HCT116 (cell line): ENCODE measurements around the gene KRT78. TPM values are rescaled to one million over a fixed set of nuclear protein-coding genes. Genes with fewer than 3 reads are reported as not detected.

ENCODE experiments used
- ATAC-seq: fragments of 200-7000 bp; cut with Tn5 transposase; 2 replicates; pipeline ENCODE4 v1.9.1; 2020; ENCODE audit warnings: mild to moderate bottlenecking, moderate library complexity
- BruUV-seq: library from RNA; stranded (reverse); fragments of 400-500 nt; replicated peaks from 2 replicates; lab custom pipeline; 2021; lab: Mats Ljungman, UMichigan
- CTCF ChIA-PET: fragments of 300-600 bp; sonication (Branson Sonifier 250); formaldehyde crosslinking; loops from one replicate; lab custom pipeline; 2021; ENCODE audit warnings: antibody characterized with exemption; lab: Charles Lee
- POLR2A ChIA-PET: fragments of 300-600, 350-600 bp; sonication (Branson Sonifier 250); formaldehyde crosslinking; loops from one replicate; lab custom pipeline; 2021; ENCODE audit warnings: antibody characterized with exemption; lab: Charles Lee
- RAD21 ChIA-PET, 2 experiments: fragments of 300-600 bp; sonication (Branson Sonifier 250); formaldehyde crosslinking; loops; one replicate each; lab custom pipeline; 2023; ENCODE audit warnings: low total read pairs in 2 of 2; ENCODE audit not compliant: uncharacterized antibody in 2 of 2, unreplicated experiment in 2 of 2, low non-redundant PET in 1 of 2; lab: Charles Lee
- DNase-seq: peaks from one replicate; pipeline ENCODE4 v3.0.0-alpha.2; 2010; ENCODE audit warnings: low read depth, low spot score
- H2AFZ ChIP-seq: fragments of 200-600 bp; shearing (Covaris generic), sonication (generic); 2 replicates; pipeline ENCODE4 v1.6.1; 2017; ENCODE audit warnings: low read depth, mixed run types, mixed read lengths, antibody characterized with exemption, low read length; ENCODE audit not compliant: poor library complexity, severe bottlenecking
- H3K27ac ChIP-seq: 2 replicates; pipeline ENCODE4 v1.5.1; 2012; ENCODE audit warnings: low read depth, low read length
- H3K27me3 ChIP-seq: fragments of 200-600 bp; sonication (generic); 2 replicates; pipeline ENCODE4 v1.6.1; 2016; ENCODE audit warnings: mixed run types, low read length, mixed read lengths; ENCODE audit not compliant: insufficient read depth
- H3K36me3 ChIP-seq, 2 experiments: fragments of 200-500 bp in 1 of 2; fragments of 200-600 bp in 1 of 2; sonication (Bioruptor generic) in 1 of 2; sonication (generic) in 1 of 2; 2 replicates each; pipeline versions ENCODE4 v1.5.1 to v1.6.1; 2014 to 2016; ENCODE audit warnings: low read length in 2 of 2, inconsistent platforms in 1 of 2, mixed read lengths in 1 of 2, mixed run types in 1 of 2; ENCODE audit not compliant: insufficient read depth in 2 of 2, control insufficient read depth in 1 of 2
- H3K4me1 ChIP-seq, 2 experiments: fragments of 200-600 bp in 1 of 2; sonication (generic) in 1 of 2; 2 replicates each; pipeline versions ENCODE4 v1.5.1 to v1.6.1; 2012 to 2017; ENCODE audit warnings: low read length in 2 of 2, inconsistent platforms in 1 of 2, mild to moderate bottlenecking in 1 of 2, mixed read lengths in 1 of 2, mixed run types in 1 of 2, moderate library complexity in 1 of 2; ENCODE audit not compliant: insufficient read depth in 2 of 2, control insufficient read depth in 1 of 2
- H3K4me2 ChIP-seq: fragments of 200-600 bp; sonication (generic); 2 replicates; pipeline ENCODE4 v1.6.1; 2017; ENCODE audit warnings: mixed run types, low read length, mixed read lengths
- H3K4me3 ChIP-seq, 2 experiments: fragments of 200-600 bp in 1 of 2; sonication (generic) in 1 of 2; replicated peaks in 1 of 2; 2 replicates each; pipeline ENCODE4 v1.5.1; 2011 to 2016; ENCODE audit warnings: low read length in 2 of 2, control low read depth in 1 of 2, low read depth in 1 of 2, mild to moderate bottlenecking in 1 of 2, mixed read lengths in 1 of 2, mixed run types in 1 of 2
- H3K79me2 ChIP-seq: fragments of 200-600 bp; sonication (generic); 2 replicates; pipeline ENCODE4 v1.6.1; 2017; ENCODE audit warnings: mild to moderate bottlenecking, mixed run types, low read length, moderate library complexity, mixed read lengths; ENCODE audit not compliant: insufficient read depth
- H3K9ac ChIP-seq: fragments of 200-600 bp; sonication (generic); 2 replicates; pipeline ENCODE4 v1.6.1; 2016; ENCODE audit warnings: low read length, mixed read lengths
- H3K9me2 ChIP-seq: fragments of 200-600 bp; sonication (generic), shearing (Covaris generic); 2 replicates; pipeline ENCODE4 v1.6.1; 2017; ENCODE audit warnings: mixed run types, mild to moderate bottlenecking, moderate library complexity; ENCODE audit not compliant: insufficient read depth
- H3K9me3 ChIP-seq, 2 experiments: fragments of 200-500 bp in 1 of 2; fragments of 200-600 bp in 1 of 2; sonication (Bioruptor generic) in 1 of 2; sonication (generic) in 1 of 2; 2 replicates each; pipeline ENCODE4 v1.6.1; 2014 to 2017; ENCODE audit warnings: low read length in 2 of 2, mixed read lengths in 2 of 2, inconsistent platforms in 1 of 2, low read depth in 1 of 2, mild to moderate bottlenecking in 1 of 2, mixed run types in 1 of 2, moderate library complexity in 1 of 2; ENCODE audit not compliant: control insufficient read depth in 1 of 2, insufficient read depth in 1 of 2
- H4K20me1 ChIP-seq: fragments of 200-600 bp; sonication (generic), shearing (Covaris generic); 2 replicates; pipeline ENCODE4 v1.6.1; 2017; ENCODE audit warnings: mixed run types, mild to moderate bottlenecking, moderate library complexity; ENCODE audit not compliant: insufficient read depth
- CBX3 ChIP-seq: IDR thresholded peaks from 2 replicates; pipeline ENCODE4 v1.6.1; 2012; ENCODE audit warnings: low read depth
- CTCF ChIP-seq, 3 experiments: fragments of 200-600 bp in 1 of 3; sonication (generic) in 1 of 3; IDR thresholded peaks in 2 of 3; conservative IDR thresholded peaks in 1 of 3; 2 replicates each; pipeline ENCODE4 v1.5.1; 2012 to 2017; ENCODE audit warnings: low read depth in 2 of 3, low read length in 2 of 3, antibody characterized with exemption in 1 of 3, borderline replicate concordance in 1 of 3, control low read depth in 1 of 3, mild to moderate bottlenecking in 1 of 3, mixed read lengths in 1 of 3, mixed run types in 1 of 3, moderate library complexity in 1 of 3; ENCODE audit not compliant: insufficient read depth in 1 of 3
- EGR1 ChIP-seq: IDR thresholded peaks from 2 replicates; pipeline ENCODE4 v1.6.1; 2012; ENCODE audit warnings: low read depth
- EZH2 ChIP-seq: fragments of 200-600 bp; sonication (generic); IDR thresholded peaks from 2 replicates; pipeline ENCODE4 v1.6.1; 2017; ENCODE audit warnings: antibody characterized with exemption, mixed run types
- EZH2phosphoT487 ChIP-seq: fragments of 200-600 bp; IDR thresholded peaks from 2 replicates; pipeline ENCODE4 v1.6.1; 2018; ENCODE audit warnings: antibody characterized with exemption, borderline replicate concordance
- POLR2A ChIP-seq: IDR thresholded peaks from 2 replicates; pipeline ENCODE4 v1.7.0; 2011; ENCODE audit warnings: borderline replicate concordance; ENCODE audit not compliant: insufficient read depth, insufficient read length; ENCODE audit errors: extremely low read depth
- POLR2AphosphoS5 ChIP-seq: IDR thresholded peaks from 2 replicates; pipeline ENCODE4 v1.6.1; 2011; ENCODE audit warnings: mild to moderate bottlenecking, low read depth, low read length, moderate library complexity
- RAD21 ChIP-seq: IDR thresholded peaks from 2 replicates; pipeline ENCODE4 v1.6.1; 2012; ENCODE audit warnings: low read depth, mild to moderate bottlenecking
- REST ChIP-seq: IDR thresholded peaks from 2 replicates; pipeline ENCODE4 v1.6.1; 2012; ENCODE audit warnings: low read depth
- SP1 ChIP-seq: IDR thresholded peaks from 2 replicates; pipeline ENCODE4 v1.6.1; 2012; ENCODE audit warnings: low read depth
- SRF ChIP-seq: IDR thresholded peaks from 2 replicates; pipeline ENCODE4 v1.6.1; 2012; ENCODE audit warnings: low read depth
- ZBTB33 ChIP-seq: IDR thresholded peaks from 2 replicates; pipeline ENCODE4 v1.6.1; 2011; ENCODE audit warnings: mild to moderate bottlenecking, low read length, moderate library complexity; ENCODE audit not compliant: insufficient replicate concordance; ENCODE audit errors: extremely low read depth
- ZFX ChIP-seq: fragments of 450-650 bp; IDR thresholded peaks from 2 replicates; pipeline ENCODE4 v1.6.1; 2017
- ZNF274 ChIP-seq: fragments of 200-500 bp; sonication (Bioruptor generic); IDR thresholded peaks from 2 replicates; pipeline ENCODE4 v1.6.1; 2014; ENCODE audit warnings: mild to moderate bottlenecking, low read depth, low read length, inconsistent platforms
- intact Hi-C: fragments of 100-400 bp; cut with micrococcal nuclease; formaldehyde crosslinking; loops from 2 replicates; pipeline ENCODE4 v1.10.0; 2022
- total RNA-seq: library from RNA; stranded (reverse); gene quantifications from one replicate; pipeline ENCODE4 v1.2.1, GENCODE V29; 2021; ENCODE audit not compliant: unreplicated experiment

Gene KRT78
- total RNA-seq, 1 experiment from 2014 or later: not detected

- Histone ChIP-seq H3K27ac (no peak overlapping the region), H3K36me3 (no peaks in the 10 kb centered on the region), H3K4me3 (no peak overlapping the region), H4K20me1 (no peaks in the 10 kb centered on the region), H3K27me3 (no peaks in the 10 kb centered on the region), H3K9me2 (no peaks in the 10 kb centered on the region), H2AFZ (no peak overlapping the region), H3K79me2 (no peaks in the 10 kb centered on the region), H3K9ac (no peak overlapping the region), H3K4me2 (no peak overlapping the region), H3K4me1 (peaks cover 25 to 41% of the 10 kb centered on the region in 2 experiments), H3K9me3 (no peaks in the 10 kb centered on the region)
- DNase-seq: no peak
- CTCF ChIA-PET: interaction anchor here (1.8 to 2.7 kb wide), 2 partner anchors 472 to 724 kb away, joined by 5 to 11 read pairs; no protein-coding TSS in a partner anchor
- TF ChIP-seq EZH2phosphoT487 (no peak), CTCF (IDR thresholded peaks at IDR 0.05 in 2 of 3, conservative IDR thresholded peaks at IDR 0.05 in 1 of 3; ENCODE audit: borderline replicate concordance in 1 of 3, insufficient read depth in 1 of 3, low read depth in 2 of 3, low read length in 2 of 3) (no peak), SP1 (no peak), CBX3 (no peak), ZNF274 (no peak), ZBTB33 (no peak), ZFX (no peak), RAD21 (no peak), POLR2AphosphoS5 (no peak), POLR2A (no peak), EGR1 (no peak), SRF (no peak), EZH2 (no peak), REST (no peak)
- intact Hi-C loops: loop anchor here (10.0 kb wide), 1 partner anchor 153 kb away; no protein-coding TSS in a partner anchor
- no peak for ATAC-seq
- POLR2A ChIA-PET: interaction anchor here (0.6 kb wide), 1 partner anchor 633 kb away, joined by 3 read pairs; no protein-coding TSS in a partner anchor
- BruUV-seq: no TSS peak
- RAD21 ChIA-PET: interaction anchor here in 1 of 2 experiments (0.7 kb wide), 1 partner anchor 298 kb away, joined by 3 read pairs; no protein-coding TSS in a partner anchor
Observed at GRCh38 chr12:52867642-52868041, 18.8 kb upstream of the KRT78 start.
